Epidermal melanocyte (primary cell): ENCODE measurements around the gene COL27A1.
"Not testable (repeated sequence)": the region's sequence is repeated elsewhere in the genome, so short reads cannot be mapped to it uniquely, and the experiment has no call there.

Experiments
- DNase-seq: peaks from one replicate; pipeline ENCODE4 v3.0.0; 2011; ENCODE audit warnings: low spot score; ENCODE audit not compliant: insufficient read length

The COL27A1 gene

GRCh38 chr9:114122136-114123027 lies 33.0 kb upstream of the COL27A1 start:
- DNase-seq, result no peak

- no peak for DNase-seq
These were observed 32.0 kb upstream of the COL27A1 start for GRCh38 chr9:114123031-114123977.

GRCh38 chr9:114124138-114124537 lies 31.2 kb upstream of the COL27A1 start:
- DNase-seq, result no peak

GRCh38 chr9:114124666-114125475 lies 30.5 kb upstream of the COL27A1 start:
- DNase-seq, result no peak

- DNase-seq, result no peak
These were observed 29.8 kb upstream of the COL27A1 start for GRCh38 chr9:114125476-114126013.

- DNase-seq, result no peak
These were observed 28.9 kb upstream of the COL27A1 start for GRCh38 chr9:114126247-114127060.

- not testable (repeated sequence) for DNase-seq
These were observed 26.6 kb upstream of the COL27A1 start for GRCh38 chr9:114128759-114129158.

- DNase-seq, result no peak
These were observed 25.2 kb upstream of the COL27A1 start for GRCh38 chr9:114130141-114130540.

GRCh38 chr9:114130624-114131277 lies 24.6 kb upstream of the COL27A1 start:
- no peak for DNase-seq

- DNase-seq, result no peak
These were observed 23.4 kb upstream of the COL27A1 start for GRCh38 chr9:114131808-114132549.

- no peak for DNase-seq
These were observed 22.8 kb upstream of the COL27A1 start for GRCh38 chr9:114132550-114132918.

- DNase-seq, result no peak
These were observed 20.4 kb upstream of the COL27A1 start for GRCh38 chr9:114134827-114135396.

- DNase-seq, result no peak
These were observed 17.5 kb upstream of the COL27A1 start for GRCh38 chr9:114137831-114138230.

- no peak for DNase-seq
These were observed 16.8 kb upstream of the COL27A1 start for GRCh38 chr9:114138552-114138971.

GRCh38 chr9:114139071-114139470 lies 16.3 kb upstream of the COL27A1 start:
- DNase-seq, result no peak

- no peak for DNase-seq
These were observed 14.9 kb upstream of the COL27A1 start for GRCh38 chr9:114140401-114140800.

GRCh38 chr9:114140850-114141249 lies 14.5 kb upstream of the COL27A1 start:
- DNase-seq, result no peak

GRCh38 chr9:114141553-114142402 lies 13.6 kb upstream of the COL27A1 start:
- DNase-seq, result no peak
